Fibroblast of villous mesenchyme (primary cell): Measurements from ENCODE around the gene TLCD3A. TPM values are rescaled to one million over a fixed set of nuclear protein-coding genes. Genes with fewer than 3 reads are reported as not detected.
"Not testable (repeated sequence)": the region's sequence is repeated elsewhere in the genome, so short reads cannot be mapped to it uniquely, and the experiment has no call there.

Experiments
- DNase-seq: peaks from one replicate; pipeline ENCODE4 v3.0.0-alpha.2; 2010; ENCODE audit warnings: low read depth
- H3K4me3 ChIP-seq: 2 replicates; pipeline ENCODE4 v1.5.1; 2011; ENCODE audit warnings: low read depth, mild to moderate bottlenecking, low read length
- CTCF ChIP-seq: IDR thresholded peaks from 2 replicates; pipeline ENCODE4 v1.5.1; 2012; ENCODE audit warnings: low read depth, mild to moderate bottlenecking, low read length; ENCODE audit not compliant: insufficient read depth
- total RNA-seq: library from RNA; depleted of rRNA; stranded (reverse); fragments of >200 nt; gene quantifications from 2 replicates; pipeline ENCODE4 v1.2.3, GENCODE V29; 2012

The TLCD3A gene
- total RNA-seq, 1 donor: 32.4 TPM

- TF ChIP-seq CTCF: no peak
- H3K4me3 ChIP-seq: no peak overlapping the region
- DNase-seq: no peak
These were observed 21.0 kb downstream of the TLCD3A start for GRCh38 chr17:753418-753817.

- DNase-seq, H3K4me3 ChIP-seq: not testable (repeated sequence)
These were observed 23.0 kb downstream of the TLCD3A start for GRCh38 chr17:755319-755961.

- H3K4me3 ChIP-seq, DNase-seq: not testable (repeated sequence)
These were observed 23.7 kb downstream of the TLCD3A start for GRCh38 chr17:756010-756567.

- no peak for DNase-seq
- TF ChIP-seq CTCF: no peak
- H3K4me3 ChIP-seq: no peak overlapping the region
These were observed 27.6 kb downstream of the TLCD3A start for GRCh38 chr17:759964-760363.

- DNase-seq: no peak
- TF ChIP-seq CTCF: no peak
- H3K4me3 ChIP-seq: no peak overlapping the region
These were observed 28.0 kb downstream of the TLCD3A start for GRCh38 chr17:760371-760770.

- no peak for DNase-seq
- no peak for TF ChIP-seq CTCF
- no peak overlapping the region for H3K4me3 ChIP-seq
These were observed 34.7 kb downstream of the TLCD3A start for GRCh38 chr17:767076-767475.

- no peak overlapping the region for H3K4me3 ChIP-seq
- no peak for DNase-seq
- TF ChIP-seq CTCF: no peak
These were observed 40.6 kb downstream of the TLCD3A start for GRCh38 chr17:773016-773415.
